ENCODE data around the gene ZNRF3. TPM values are rescaled to one million over a fixed set of nuclear protein-coding genes. Genes with fewer than 3 reads are reported as not detected.

ZNRF3 gene
- total RNA-seq, 1 donor = 6.9 TPM

GRCh38 chr22:28893810-28894209 lies 10.4 kb downstream of the ZNRF3 start:
- H3K27ac ChIP-seq (ENCODE audit: low read depth, low read length) = no peak overlapping the region
- H4K20me1 ChIP-seq (ENCODE audit: insufficient read depth, low read length) = peaks cover 7% of the 10 kb centered on the region
- no peaks in the 10 kb centered on the region for H3K27me3 ChIP-seq (ENCODE audit: insufficient read depth, low read length)
- peaks cover 1% of the 10 kb centered on the region for H3K4me1 ChIP-seq (ENCODE audit: insufficient read depth, low read length)
- H3K79me2 ChIP-seq (ENCODE audit: insufficient read depth, low read length) = peaks cover 38% of the 10 kb centered on the region
- no peaks in the 10 kb centered on the region for H3K36me3 ChIP-seq (ENCODE audit: insufficient read depth, low read length)
- H3K9me3 ChIP-seq (ENCODE audit: low read depth, low read length) = no peaks in the 10 kb centered on the region
- H2AFZ ChIP-seq (ENCODE audit: low read length) = no peak overlapping the region
- H3K4me3 ChIP-seq (ENCODE audit: insufficient read depth, low read length) = no peak overlapping the region
- no peak overlapping the region for H3K4me2 ChIP-seq (ENCODE audit: insufficient read depth, low read length)
- DNase-seq (ENCODE audit: insufficient read length, low spot score, missing footprints) = no peak
- TF ChIP-seq, protein P1, sequence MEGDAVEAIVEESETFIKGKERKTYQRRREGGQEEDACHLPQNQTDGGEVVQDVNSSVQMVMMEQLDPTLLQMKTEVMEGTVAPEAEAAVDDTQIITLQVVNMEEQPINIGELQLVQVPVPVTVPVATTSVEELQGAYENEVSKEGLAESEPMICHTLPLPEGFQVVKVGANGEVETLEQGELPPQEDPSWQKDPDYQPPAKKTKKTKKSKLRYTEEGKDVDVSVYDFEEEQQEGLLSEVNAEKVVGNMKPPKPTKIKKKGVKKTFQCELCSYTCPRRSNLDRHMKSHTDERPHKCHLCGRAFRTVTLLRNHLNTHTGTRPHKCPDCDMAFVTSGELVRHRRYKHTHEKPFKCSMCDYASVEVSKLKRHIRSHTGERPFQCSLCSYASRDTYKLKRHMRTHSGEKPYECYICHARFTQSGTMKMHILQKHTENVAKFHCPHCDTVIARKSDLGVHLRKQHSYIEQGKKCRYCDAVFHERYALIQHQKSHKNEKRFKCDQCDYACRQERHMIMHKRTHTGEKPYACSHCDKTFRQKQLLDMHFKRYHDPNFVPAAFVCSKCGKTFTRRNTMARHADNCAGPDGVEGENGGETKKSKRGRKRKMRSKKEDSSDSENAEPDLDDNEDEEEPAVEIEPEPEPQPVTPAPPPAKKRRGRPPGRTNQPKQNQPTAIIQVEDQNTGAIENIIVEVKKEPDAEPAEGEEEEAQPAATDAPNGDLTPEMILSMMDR (IDR thresholded peaks at IDR 0.05; ENCODE audit: extremely low read depth, low read depth, low read length) = no peak

- Histone ChIP-seq H2AFZ (ENCODE audit: low read length) (no peak overlapping the region), H4K20me1 (ENCODE audit: insufficient read depth, low read length) (peaks cover 6% of the 10 kb centered on the region), H3K27me3 (ENCODE audit: insufficient read depth, low read length) (no peaks in the 10 kb centered on the region), H3K79me2 (ENCODE audit: insufficient read depth, low read length) (peaks cover 34% of the 10 kb centered on the region), H3K4me3 (ENCODE audit: insufficient read depth, low read length) (no peak overlapping the region), H3K36me3 (ENCODE audit: insufficient read depth, low read length) (no peaks in the 10 kb centered on the region), H3K4me1 (ENCODE audit: insufficient read depth, low read length) (peaks cover 6% of the 10 kb centered on the region), H3K4me2 (ENCODE audit: insufficient read depth, low read length) (no peak overlapping the region), H3K9me3 (ENCODE audit: low read depth, low read length) (no peaks in the 10 kb centered on the region), H3K27ac (ENCODE audit: low read depth, low read length) (no peak overlapping the region)
- no peak for DNase-seq (ENCODE audit: insufficient read length, low spot score, missing footprints)
- TF ChIP-seq, protein P1 (IDR thresholded peaks at IDR 0.05; ENCODE audit: extremely low read depth, low read depth, low read length) = no peak
Measured at GRCh38 chr22:28894334-28894733, 11.0 kb downstream of the ZNRF3 start.

DNA sequence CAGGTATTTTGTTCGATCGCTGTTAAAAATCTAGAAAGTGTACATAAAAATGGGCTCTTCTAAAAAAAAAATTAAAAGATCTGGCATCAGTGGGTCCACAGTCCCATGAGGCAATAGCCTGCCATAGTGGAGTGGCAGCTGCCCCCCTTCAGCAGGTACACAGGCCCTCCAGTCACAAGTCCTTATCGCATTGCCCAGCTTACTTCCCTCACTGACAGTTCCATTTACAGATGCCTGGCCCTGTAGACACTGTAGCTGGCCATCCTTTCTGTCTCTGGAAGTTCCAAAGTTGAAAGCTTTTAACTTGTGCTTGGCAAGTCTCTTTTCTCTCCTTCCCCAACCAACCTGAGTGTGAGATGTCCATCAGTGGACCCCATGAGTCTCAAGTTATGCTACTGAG lies 11.4 kb downstream of the ZNRF3 start:
- Histone ChIP-seq H3K4me2 (ENCODE audit: insufficient read depth, low read length) (no peak overlapping the region), H3K36me3 (ENCODE audit: insufficient read depth, low read length) (no peaks in the 10 kb centered on the region), H4K20me1 (ENCODE audit: insufficient read depth, low read length) (peaks cover 4% of the 10 kb centered on the region), H3K9me3 (ENCODE audit: low read depth, low read length) (no peaks in the 10 kb centered on the region), H3K4me3 (ENCODE audit: insufficient read depth, low read length) (no peak overlapping the region), H3K4me1 (ENCODE audit: insufficient read depth, low read length) (peaks cover 11% of the 10 kb centered on the region), H3K79me2 (ENCODE audit: insufficient read depth, low read length) (peaks cover 31% of the 10 kb centered on the region), H3K27ac (ENCODE audit: low read depth, low read length) (no peak overlapping the region), H2AFZ (ENCODE audit: low read length) (no peak overlapping the region), H3K27me3 (ENCODE audit: insufficient read depth, low read length) (no peaks in the 10 kb centered on the region)
- TF ChIP-seq, protein P1 (IDR thresholded peaks at IDR 0.05; ENCODE audit: extremely low read depth, low read depth, low read length) = no peak
- no peak for DNase-seq (ENCODE audit: insufficient read length, low spot score, missing footprints)

GRCh38 chr22:28896611-28897010 lies 13.2 kb downstream of the ZNRF3 start:
- H2AFZ ChIP-seq (ENCODE audit: low read length) = no peak overlapping the region
- H3K27ac ChIP-seq (ENCODE audit: low read depth, low read length) = no peak overlapping the region
- TF ChIP-seq, protein P1 (IDR thresholded peaks at IDR 0.05; ENCODE audit: extremely low read depth, low read depth, low read length) = no peak
- no peak overlapping the region for H3K4me2 ChIP-seq (ENCODE audit: insufficient read depth, low read length)
- H4K20me1 ChIP-seq (ENCODE audit: insufficient read depth, low read length) = peaks cover 4% of the 10 kb centered on the region
- no peaks in the 10 kb centered on the region for H3K27me3 ChIP-seq (ENCODE audit: insufficient read depth, low read length)
- peaks cover 12% of the 10 kb centered on the region for H3K4me1 ChIP-seq (ENCODE audit: insufficient read depth, low read length)
- peaks cover 38% of the 10 kb centered on the region for H3K79me2 ChIP-seq (ENCODE audit: insufficient read depth, low read length)
- no peak for DNase-seq (ENCODE audit: insufficient read length, low spot score, missing footprints)
- no peak overlapping the region for H3K4me3 ChIP-seq (ENCODE audit: insufficient read depth, low read length)
- H3K36me3 ChIP-seq (ENCODE audit: insufficient read depth, low read length) = no peaks in the 10 kb centered on the region
- H3K9me3 ChIP-seq (ENCODE audit: low read depth, low read length) = no peaks in the 10 kb centered on the region

Data from osteoblast (primary cell).